Activated CD4-positive, alpha-beta T cell treated with anti-CD3 and anti-CD28 coated beads, Interleukin-2, amount 50 U/mL, for 1 hour (primary cell): ENCODE data around the gene RPL22L1.
A peak's percentile ranks its signal among the peaks of the same experiment; 100 is the strongest.
"Not testable (repeated sequence)": the region's sequence is repeated elsewhere in the genome, so short reads cannot be mapped to it uniquely, and the experiment has no call there.

Experiments used
- DNase-seq: peaks from one replicate; pipeline ENCODE4 v3.0.0-alpha.2; 2020

The RPL22L1 gene

DNA sequence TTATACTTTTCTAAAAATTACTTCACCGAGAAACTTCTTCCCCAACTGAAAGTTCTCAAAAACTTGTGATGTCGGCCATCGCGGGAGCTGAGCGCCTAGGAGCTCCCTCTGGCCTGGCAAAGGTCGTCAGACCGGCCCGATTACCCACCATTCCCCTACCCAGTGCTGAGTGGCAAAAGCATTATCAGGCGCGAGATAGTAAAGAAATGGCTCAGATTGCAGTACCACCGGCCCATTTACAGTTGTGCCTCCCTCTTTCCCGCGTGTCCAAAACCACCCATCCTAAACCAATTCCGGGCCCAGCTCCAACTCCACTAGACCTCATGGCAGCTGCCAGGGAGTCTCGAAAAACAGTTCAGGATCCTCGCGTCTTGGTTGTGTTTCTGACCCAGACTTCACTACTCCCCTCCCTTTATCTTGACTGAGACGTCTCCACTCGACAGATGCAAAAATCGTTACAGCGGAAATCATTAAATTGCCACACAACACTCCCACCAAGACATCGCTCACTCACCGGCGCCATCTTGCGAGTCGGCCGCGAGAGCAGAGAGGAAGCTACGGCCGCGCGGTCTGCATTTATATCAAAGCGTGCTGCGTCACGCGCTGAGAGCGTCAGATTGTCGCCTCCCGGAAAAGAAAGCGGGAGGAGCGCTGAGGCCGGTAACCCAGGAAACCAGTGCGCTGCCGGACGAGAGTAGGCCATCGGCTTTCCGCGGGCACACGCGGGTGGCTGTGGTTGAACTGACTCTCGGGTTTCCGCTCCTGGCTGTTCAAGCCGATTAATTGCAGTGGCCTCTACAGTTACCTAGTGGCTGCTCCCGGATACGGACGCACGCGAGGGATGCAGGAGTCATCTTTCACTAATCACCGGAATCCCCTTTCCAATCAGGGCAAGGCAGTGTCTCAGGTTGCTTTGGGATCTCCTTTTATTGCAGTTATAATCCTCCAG lies at the start of gene RPL22L1:
Gene RPL22L1 (minus strand): TSS at position 551 of the 949 bp plus-strand sequence. CDS start 28 bp downstream, at position 523.
- DNase-seq = peak; percentile 91

DNA sequence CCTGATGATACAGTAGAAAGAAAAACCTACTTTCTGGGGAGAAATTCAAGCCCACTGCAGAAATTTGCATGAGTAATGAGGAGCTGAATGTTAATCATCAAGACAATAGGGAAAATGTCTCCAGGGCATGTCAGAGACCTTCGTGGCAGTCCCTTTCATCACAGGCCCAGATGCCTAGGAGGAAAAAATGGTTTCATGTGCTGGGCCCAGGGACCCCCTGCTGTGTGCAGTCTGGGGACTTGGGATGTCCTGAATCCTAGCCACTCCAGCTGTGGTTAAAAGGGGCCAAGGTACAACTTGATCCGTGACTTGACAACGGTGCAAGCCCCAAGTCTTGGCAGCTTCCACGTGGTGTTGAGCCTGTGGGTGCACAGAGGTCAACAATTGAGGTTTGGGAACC lies 48.7 kb upstream of the RPL22L1 start:
- no peak for DNase-seq

DNA sequence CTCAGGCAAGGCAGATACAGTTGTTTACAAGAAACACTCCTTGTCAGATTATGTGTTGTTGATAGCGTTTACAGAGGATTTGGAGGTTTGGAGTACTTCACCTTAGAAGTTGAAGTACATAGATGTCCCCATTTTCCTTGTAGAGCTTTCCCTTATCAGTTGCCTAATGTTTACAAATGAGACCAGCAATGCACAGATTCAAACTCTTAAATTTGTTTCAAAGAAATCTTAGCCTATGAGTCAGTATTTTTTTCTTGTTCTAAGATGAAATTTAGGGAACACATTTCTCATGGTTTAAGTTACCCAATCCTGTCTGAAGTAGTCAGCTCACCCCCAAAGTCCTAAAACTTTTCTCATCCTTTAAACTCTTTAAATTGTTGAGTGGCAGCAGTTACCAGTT lies 44.7 kb upstream of the RPL22L1 start:
- DNase-seq = no peak

DNA sequence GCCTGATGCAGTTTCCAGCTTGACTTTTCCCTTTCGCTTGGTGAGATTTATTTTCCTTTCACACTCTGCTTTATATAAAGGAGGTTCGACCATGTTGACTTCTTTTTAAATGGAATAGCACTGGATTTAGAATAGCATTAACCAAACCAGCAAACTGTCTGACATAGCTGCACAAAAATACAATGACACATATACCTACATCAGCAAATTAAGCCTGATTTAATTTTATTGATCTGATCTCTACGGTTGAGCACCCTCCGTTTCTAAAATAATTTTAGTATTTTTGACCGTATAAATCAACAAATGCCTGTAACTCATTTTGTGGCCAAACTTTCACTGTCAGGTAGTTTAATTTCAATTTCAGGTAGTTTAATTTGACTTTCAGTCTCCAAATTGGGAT lies 44.2 kb upstream of the RPL22L1 start:
- no peak for DNase-seq

DNA sequence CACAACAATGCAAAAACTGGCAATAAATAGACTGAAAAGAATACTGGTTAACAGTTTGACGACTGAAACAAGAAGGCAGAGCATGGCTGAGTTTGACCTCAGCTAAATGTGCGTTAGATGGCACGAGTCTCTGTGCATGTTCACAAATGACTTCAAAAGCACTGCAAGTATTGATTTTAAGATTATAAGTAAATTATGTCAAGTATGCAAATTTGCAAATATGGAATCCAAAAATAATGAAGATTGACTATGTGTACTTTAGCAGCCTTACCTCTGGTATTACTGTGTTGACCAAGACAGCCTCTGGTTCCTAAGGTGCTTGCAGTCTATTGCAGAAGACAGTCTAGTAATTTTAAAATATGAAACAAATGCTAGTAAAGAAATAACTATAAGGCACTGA lies 41.1 kb upstream of the RPL22L1 start:
- DNase-seq = no peak

DNA sequence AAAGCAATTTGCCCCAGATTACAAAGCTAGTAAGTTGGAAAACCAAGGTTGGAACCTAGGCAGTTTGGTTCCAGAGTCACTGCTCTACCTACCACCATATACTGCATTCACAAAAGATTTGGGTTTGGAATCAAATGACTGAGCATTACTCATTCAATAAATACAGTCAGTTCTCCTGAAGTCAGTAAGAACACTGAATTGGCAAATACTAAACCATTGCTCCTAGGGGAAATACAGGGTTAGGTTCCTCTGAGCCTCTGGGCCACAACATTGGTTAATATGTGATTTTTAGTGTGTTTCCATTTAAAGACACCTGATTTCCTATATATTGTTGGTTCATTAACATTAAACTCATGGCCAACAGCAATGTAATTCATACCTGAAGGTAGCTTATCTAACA lies 40.5 kb upstream of the RPL22L1 start:
- DNase-seq = no peak

DNA sequence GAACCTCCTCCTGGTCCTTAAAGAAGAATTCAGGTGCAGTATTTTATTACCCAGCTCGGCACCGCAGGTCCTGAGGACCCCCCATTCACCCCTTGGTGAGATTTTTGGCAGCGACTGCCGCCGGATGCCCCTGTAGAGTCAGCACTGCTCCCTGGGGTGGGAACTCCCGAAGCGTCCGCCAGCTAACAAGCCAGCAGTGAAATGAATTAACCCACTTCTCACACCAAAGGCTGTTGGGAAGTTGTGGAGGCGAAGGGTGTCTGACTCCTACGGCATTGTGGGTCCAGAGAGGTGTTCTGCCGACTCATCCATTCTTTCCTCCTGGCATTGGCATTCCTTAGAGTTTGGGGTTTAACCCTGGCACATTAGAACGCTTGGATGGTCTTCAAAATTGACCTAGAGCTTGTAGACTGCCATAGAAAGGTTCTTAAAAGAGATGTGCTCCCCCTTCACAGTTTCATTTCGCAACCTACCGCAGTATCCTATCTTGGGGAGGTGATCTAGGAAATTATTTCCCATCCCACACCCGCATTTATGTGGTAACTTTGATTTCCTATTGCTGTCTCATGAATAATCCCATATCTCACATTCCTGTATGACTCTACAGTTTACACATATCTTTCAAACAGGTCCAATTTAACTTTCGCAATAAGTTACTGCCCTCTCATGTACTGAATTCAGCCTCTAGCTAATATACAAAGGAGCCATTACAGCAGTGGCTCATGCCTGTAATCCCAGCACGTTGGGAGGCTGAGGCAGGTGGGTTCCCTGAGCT lies 39.3 kb upstream of the RPL22L1 start:
- DNase-seq = no peak

DNA sequence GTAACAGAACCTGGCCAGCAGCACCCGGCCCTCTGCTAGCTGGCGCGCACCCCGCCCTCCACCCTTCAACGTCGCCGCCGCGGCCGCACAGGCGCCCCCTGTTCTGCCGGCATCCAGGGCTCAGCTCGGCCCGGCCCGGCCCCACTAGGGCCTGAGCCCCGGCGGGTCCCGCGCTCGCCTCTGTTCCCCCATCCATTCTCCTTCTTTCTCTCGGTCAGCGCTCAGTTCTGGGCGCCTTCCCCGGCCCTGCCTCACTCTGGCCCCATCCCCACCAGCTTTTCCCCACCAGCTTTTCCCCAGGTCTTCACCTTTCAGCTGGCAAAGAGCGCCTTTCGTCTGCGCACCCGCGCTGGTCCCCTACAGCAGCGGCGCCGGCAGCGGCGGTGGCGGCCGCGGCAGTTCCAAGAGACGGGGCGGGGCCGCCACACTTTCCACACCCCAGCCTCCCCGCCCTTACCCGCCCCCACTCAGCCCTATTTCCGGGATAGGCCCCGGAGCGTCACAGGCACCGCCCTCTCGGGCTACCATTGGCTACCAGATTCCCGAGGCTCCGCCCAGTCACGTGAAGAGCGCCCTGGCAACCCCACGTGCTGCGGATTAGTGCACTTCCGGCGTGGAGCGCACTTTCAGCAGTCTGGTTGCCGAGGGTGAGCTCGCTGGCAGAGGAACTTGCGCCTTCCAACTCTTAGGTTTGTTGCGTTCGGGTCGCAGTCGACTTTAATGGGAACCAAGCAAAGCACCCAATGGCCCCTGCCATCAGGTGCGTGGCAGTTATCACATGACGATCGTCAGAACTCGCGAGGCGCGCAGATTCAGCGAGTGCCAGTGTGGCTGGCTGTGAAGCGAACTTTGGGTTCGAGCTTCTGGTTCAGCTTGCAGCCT lies 38.5 kb upstream of the RPL22L1 start, which contains the start of gene EIF5A2:
Gene EIF5A2 (minus strand): TSS at position 403 of the 882 bp plus-strand sequence. CDS start 831 bp downstream, outside the sequence.
- peak; percentile 96 for DNase-seq

DNA sequence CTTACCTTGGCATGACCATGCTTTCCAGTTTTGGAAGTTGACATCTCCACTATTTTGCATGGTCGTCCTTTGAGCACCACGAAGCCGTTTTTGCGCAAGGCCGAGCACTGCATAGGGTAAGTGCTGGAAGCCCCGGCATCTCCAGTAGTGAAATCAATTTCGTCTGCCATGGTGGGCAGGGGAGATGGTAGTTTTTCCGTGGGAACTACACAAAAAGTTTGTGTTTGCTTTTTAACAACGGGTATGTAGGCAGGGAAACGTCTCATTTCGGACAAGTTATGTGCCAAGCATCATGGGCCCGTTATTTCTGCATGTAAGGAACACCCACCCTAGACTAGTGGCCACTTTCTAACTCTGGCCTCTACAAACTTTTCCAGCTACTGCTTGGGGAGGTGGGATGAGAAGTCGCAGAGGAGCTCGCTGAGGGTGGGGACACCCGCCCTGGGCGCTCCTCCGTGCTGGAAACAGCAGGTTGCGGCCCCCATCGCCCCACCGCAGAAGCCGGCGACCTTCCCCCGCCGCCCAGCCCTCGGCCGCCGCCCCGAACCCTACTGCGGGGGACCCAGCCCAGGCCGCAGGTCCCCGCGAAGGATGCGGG lies 37.7 kb upstream of the RPL22L1 start:
- DNase-seq = no peak

DNA sequence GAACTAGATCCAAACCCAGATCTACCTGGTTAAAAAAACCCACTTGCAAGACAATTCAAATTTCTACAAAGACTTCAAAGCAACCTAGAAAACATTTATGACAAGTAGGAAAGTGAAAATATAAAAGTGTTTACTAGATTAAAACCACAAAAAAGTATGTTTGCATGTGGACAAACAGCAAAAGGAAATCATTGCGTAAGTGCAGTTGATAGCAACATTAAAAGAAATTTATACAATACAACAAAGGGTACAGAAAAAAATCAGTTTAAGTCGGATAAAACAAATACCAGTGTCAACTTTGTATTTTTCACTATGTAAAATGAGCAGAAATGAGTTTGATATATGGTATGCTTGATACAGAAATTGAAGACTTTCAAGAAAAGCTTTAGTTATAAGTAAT lies 35.9 kb upstream of the RPL22L1 start:
- DNase-seq = no peak

DNA sequence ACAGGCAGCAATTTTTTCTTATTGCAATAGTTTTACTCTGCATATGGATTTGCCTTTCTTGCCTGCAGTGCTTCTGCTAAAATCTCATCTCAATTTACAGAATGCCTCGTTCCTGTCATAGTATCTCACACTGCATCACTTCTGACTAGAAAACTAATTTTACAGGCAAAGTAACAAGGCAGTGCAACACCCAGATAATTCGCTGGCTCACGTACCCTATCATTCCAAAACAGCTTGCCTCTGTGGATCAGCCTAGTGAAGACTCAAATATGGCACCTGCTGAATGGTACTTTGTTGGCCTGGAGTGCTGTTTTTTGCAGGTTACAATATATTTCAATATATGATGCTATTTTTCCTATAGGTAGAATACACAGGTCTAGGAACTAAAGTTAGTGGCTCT lies 33.1 kb upstream of the RPL22L1 start:
- no peak for DNase-seq

DNA sequence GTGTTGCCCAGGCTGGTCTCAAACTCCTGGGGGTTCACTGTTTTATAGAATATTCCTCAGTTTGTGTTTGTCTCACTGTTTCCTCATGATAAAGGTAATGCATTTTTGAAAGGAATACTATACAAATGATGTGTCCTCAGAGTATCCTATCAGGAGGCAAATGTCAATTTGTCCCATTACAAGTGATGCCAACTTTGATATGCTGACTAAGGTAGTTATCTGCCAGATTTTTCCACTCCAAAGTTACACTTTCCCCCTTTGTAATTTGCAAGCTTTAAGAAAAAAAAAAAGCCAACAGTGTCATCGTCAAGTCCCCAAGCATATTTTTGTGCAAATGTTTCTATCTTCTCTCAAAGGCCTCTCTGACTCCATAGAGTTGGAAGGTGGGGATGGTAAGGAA lies 29.5 kb upstream of the RPL22L1 start:
- no peak for DNase-seq

DNA sequence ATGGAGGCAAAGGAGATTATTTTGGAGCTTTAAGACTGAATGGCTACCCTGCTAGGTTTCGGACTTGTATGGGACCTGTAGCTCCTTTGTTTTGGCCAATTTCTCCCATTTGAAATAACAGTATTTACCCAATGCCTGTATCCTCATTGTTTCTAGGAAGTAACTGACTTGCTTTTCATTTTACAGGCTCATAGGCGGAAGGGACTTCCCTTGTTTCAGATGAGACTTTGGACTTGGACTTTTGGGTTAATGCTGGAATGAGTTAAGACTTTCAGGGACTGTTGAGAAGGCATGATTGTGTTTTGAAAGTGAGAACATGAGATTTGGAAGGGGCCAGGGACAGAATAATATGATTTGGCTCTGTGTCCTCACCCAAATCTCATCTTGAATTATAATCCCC lies 28.0 kb upstream of the RPL22L1 start:
- DNase-seq = no peak

DNA sequence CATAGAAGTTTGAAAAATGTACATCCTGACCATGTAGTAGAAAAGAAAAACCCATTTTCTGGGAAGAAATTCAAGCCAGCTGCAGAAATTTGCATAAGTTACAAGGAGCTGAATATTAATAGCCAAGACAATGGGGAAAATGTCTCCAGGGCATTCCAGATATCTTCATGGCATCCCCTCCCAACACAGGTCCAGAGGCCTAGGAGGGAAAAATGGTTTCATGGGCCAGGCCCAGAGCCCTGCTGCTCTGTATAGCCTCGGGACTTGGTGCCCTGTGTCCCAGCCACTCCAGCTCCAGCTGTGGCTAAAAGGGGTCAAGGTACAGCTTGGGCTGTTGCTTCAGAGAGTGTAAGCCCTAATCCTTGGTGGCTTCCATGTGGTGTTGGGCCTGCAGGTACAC lies 27.2 kb upstream of the RPL22L1 start:
- DNase-seq = not testable (repeated sequence)

DNA sequence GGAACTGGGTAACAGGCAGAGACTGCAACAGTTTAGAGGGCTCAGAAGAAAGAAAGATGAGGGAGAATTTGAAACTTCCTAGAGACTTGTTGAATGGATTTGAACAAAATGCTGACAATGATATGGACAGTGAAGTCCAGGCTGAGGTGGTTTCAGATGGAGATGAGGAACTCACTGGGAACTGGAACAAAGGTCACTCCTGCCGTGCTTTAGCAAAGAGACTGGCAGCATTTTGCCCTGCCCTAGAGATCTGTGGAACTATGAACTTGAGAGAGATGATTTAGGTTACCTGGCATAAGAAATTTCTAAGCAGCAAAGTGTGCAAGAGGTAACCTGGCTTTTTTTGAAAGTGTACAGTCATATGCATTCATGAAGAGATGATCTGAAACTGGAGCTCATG lies 26.8 kb upstream of the RPL22L1 start:
- DNase-seq = no peak

DNA sequence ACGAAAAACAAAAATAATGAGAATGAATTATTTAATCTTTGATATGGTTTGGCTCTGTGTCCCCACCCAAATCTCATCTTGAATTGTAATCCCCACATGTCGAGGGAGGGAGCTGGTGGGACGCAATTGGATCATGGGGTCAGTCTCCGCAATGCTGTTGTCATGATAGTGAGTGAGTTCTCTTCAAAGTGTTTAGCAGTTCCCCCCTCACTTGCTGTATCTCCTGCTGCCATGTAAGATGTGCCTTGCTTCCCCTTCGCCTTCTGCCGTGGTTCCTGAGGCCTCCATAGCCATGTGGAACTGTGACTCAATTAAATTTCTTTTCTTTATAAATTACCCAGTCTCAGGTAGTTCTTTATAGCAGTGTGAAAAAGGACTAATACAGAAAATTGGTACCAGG lies 26.3 kb upstream of the RPL22L1 start:
- not testable (repeated sequence) for DNase-seq

DNA sequence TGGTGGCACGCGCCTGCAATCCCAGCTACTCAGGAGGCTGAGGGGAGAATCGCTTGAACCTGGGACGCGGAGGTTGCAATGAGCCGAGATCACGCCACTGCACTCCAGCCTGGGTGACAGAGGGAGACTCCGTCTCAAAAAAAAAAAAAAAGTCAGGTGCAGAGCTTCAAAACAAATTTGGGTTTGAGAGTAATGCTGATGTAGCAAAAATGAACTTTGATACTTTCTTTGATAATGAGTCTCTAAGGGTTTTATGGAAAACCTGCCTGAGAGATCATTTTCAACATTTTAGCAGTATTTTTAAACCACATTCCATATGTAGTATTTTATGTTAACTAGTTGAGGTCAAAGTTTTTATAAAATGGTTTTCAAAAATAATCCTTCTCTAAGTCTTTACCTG lies 23.9 kb upstream of the RPL22L1 start:
- no peak for DNase-seq

DNA sequence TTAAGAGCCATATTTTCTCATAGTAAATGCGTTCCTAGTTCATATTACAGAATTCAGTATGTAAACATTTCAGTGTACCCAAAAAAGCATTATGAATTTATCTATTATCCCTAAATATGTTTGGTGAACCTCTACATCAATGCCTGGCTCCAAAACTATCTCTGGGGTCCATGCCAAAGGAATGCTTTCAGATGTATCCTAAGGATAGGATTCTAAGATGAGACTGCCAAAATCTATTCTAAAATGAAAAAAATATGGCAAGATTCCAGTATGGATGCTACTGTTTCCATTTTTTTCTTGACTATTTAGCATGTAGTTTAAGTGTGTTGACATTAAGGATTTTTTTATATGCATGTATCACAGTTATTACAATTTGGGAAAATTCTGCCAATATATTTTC lies 19.6 kb upstream of the RPL22L1 start:
- no peak for DNase-seq

DNA sequence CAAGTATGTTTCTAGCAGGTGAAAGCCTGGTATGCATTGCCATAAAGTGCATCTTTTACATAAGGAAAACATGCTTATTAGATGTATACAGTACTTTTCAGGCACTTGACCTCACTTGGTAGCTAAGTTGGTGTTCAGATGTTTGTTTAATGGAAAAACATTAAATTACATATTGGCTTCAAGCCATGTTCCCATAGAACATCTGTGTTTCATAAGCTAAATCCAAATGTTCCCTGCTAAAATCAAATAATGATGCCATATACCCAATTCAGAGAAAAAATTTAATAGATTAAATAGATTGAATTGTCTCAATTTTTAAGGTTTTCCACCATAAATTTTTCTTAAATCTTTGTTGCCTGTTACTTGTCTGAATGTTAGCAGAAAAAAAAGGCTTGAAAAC lies 19.1 kb upstream of the RPL22L1 start:
- DNase-seq = no peak

DNA sequence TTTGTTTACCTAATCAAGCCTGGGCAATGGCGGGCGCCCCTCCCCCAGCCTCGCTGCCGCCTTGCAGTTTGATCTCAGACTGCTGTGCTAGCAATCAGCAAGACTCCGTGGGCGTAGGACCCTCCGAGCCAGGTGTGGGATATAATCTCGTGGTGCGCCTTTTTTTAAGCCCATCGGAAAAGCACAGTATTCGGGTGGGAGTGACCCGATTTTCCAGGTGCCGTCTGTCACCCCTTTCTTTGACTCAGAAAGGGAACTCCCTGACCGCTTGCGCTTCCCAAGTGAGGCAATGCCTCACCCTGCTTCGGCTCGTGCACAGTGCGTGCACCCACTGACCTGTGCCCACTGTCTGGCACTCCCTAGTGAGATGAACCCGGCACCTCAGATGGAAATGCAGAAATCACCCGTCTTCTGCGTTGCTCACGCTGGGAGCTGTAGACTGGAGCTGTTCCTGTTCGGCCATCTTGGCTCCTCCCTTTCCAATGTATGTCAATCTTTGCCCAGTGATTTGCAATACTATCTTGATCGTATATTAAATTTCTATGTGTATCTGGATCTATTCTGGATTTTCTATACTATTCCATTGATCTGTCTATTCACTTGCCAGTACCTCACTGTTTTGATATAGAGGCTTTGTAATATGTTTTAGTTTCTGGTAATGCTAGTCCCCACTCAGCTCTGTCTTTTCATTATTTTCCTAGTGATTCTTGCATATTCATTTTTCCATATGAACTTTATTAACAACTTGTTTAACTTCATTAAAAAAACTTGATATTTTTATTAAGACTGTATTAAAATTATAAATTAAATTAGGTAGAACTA lies 14.3 kb upstream of the RPL22L1 start:
- DNase-seq = not testable (repeated sequence)

DNA sequence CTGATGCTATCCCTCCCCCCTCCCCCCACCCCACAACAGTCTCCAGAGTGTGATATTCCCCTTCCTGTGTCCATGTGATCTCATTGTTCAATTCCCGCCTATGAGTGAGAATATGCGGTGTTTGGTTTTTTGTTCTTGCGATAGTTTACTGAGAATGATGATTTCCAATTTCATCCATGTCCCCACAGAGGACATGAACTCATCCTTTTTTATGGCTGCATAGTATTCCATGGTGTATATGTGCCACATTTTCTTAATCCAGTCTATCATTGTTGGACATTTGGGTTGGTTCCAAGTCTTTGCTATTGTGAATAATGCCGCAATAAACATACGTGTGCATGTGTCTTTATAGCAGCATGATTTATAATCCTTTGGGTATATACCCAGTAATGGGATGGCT lies 8.7 kb upstream of the RPL22L1 start:
- DNase-seq = not testable (repeated sequence)
